ENCODE measurements around the gene GRK7. TPM values are rescaled to one million over a fixed set of nuclear protein-coding genes. Genes with fewer than 3 reads are reported as not detected.

GRK7 gene
- polyA plus RNA-seq, 3 donors from 2014 or later, result 0.09 TPM; not detected in 2

DNA sequence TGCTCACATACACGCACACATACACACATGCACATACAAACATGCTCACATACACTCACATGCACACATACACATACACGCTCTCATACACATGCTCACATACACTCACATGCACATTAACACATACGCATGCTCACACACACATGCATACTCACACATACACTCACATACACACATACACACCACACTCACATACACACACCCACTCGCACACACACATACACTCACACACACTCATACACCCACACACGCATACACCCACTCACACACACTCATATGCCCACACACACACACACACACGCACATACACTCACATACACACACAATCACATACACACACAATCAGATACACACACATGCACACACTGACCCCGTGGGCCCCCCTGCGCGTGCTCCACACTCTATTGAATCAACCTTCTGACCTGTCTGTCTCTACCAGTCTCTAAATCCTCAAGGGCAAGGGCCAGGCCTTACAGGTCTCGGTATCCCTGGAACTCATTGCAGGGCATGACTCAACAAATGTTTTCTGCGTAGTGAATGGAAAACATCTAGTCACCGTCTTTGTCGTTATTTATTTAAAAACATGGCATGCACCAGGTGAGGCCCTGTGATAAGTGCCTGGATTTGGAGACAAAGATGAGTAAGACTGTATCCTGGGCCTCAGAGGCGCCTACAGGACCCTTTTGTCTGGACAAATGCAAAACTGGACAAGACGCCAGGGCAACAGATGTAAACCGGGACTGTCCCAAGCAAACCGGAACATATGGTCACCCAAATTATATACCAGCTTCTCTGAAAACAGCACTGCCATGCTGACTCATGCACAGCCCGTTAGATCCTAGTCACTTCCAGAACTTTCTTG is 41.8 kb downstream of the GRK7 start:
- peaks cover 0 to 4% (median 0%) of the 10 kb centered on the region in 3 donors for H3K36me3 Mint-ChIP-seq
- DNase-seq, result no peak
- peaks cover 0 to 3% (median 0%) of the 10 kb centered on the region in 3 donors for H3K27me3 Mint-ChIP-seq (ENCODE audit: low read depth in 3 of 3)
- peaks cover 0 to under 1% of the 10 kb centered on the region in 2 donors for H3K4me1 Mint-ChIP-seq
- H3K27ac Mint-ChIP-seq, result no peak overlapping the region
- no peak overlapping the region for H3K4me3 Mint-ChIP-seq
- no peaks in the 10 kb centered on the region for H3K9me3 Mint-ChIP-seq

DNA sequence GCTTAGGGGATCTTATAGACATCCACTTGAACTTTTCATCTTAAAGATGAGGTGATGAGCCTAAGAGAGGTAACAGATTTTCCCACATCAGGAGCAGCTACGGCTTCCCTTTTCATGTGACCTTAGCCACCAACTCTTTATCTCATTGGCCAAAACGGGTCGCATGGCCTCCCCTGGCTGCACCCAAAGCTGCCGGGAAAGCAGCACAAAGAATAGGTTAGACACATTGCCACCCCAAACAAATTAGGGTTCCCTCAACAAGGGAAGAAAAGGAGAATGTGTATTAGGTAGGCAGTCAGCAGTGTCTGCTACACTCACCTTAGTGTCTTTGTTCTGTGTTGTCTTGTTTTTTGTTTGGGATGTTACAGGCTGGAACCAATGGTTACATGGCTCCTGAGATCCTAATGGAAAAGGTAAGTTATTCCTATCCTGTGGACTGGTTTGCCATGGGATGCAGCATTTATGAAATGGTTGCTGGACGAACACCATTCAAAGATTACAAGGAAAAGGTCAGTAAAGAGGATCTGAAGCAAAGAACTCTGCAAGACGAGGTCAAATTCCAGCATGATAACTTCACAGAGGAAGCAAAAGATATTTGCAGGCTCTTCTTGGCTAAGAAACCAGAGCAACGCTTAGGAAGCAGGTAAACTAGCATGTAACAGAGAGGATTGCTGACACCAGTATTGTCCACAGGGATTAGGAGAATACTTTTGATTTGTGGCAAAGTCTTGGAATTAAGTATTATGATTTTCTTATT is 44.2 kb downstream of the GRK7 start:
- Mint-ChIP-seq H3K9me3 (no peaks in the 10 kb centered on the region), H3K36me3 (no peaks in the 10 kb centered on the region), H3K4me1 (no peaks in the 10 kb centered on the region), H3K27ac (no peak overlapping the region), H3K4me3 (no peak overlapping the region), H3K27me3 (ENCODE audit: low read depth in 3 of 3) (peaks cover 0 to 4% (median 0%) of the 10 kb centered on the region in 3 donors)
- no peak for DNase-seq

DNA sequence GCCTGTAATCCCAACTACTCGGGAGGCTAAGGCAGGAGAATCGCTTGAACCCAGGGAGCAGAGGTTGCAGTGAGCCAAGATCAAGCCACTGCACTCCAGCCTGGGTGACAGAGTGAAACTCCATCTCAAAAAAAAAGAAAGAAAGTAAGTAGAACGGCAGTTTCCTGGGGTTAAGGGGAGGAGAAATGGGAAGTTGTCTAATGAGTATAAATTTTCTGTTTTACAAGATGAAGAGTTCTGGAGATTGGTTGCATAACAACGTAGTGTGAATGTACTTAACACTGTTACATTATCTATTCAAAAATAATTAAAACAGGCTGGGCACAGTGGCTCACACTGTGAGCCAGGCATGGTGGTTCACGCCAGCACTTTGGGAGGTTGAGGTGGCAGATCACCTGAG is 45.4 kb downstream of the GRK7 start:
- DNase-seq, result no peak
- H3K4me1 Mint-ChIP-seq, result no peaks in the 10 kb centered on the region
- no peaks in the 10 kb centered on the region for H3K9me3 Mint-ChIP-seq
- H3K36me3 Mint-ChIP-seq, result no peaks in the 10 kb centered on the region
- H3K27me3 Mint-ChIP-seq (ENCODE audit: low read depth in 3 of 3), result peaks cover 0 to 3% (median 0%) of the 10 kb centered on the region in 3 donors
- no peak overlapping the region for H3K4me3 Mint-ChIP-seq
- H3K27ac Mint-ChIP-seq, result no peak overlapping the region

DNA sequence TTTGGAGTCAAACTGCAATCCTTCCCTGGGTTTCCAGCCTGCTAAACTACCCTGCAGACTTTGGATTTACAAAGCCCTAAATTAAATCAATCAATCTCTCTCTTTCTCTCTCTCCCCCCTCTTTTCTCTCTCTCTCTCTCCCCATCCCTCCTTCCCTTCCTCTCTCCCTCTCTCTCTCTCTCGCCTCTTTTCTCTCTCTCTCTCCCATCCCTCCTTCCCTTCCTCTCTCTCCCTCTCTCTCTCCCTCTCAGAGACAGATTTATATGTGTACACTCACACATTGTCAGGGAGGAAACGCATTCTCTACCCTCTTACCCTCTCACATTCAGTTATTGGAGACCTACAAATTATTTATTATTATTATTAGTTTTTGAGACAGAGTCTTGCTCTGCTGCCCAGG is 47.0 kb downstream of the GRK7 start:
- DNase-seq, result no peak
- Mint-ChIP-seq H3K4me3 (no peak overlapping the region), H3K36me3 (peaks cover 0 to 2% (median 0%) of the 10 kb centered on the region in 3 donors), H3K9me3 (peaks cover 0 to 4% (median under 1%) of the 10 kb centered on the region in 6 donors), H3K27me3 (ENCODE audit: low read depth in 3 of 3) (peaks cover 0 to 3% (median 2%) of the 10 kb centered on the region in 3 donors), H3K27ac (no peak overlapping the region), H3K4me1 (no peaks in the 10 kb centered on the region)

DNA sequence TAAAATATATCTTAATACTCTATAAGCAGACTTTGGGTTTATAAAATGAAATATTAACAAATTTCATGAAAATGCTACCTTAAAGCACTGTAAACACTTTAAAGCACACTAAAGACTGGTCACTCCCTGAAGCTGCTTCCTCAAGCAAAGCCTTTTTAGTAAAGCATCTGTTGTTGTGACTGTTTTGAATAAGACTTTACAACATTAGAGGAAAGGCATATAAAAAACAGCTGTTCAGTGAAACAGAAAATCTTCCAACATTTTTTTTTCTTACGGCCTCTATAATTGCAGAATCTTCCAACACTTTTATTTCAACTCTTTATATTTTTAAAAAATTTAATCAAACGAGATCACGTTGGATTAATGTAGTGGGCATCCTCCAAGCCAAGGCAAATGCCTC is 48.1 kb downstream of the GRK7 start:
- Mint-ChIP-seq H3K4me3 (no peak overlapping the region), H3K27me3 (ENCODE audit: low read depth in 3 of 3) (peaks cover 0 to 3% (median 2%) of the 10 kb centered on the region in 3 donors), H3K9me3 (peaks cover 0 to 5% (median 1%) of the 10 kb centered on the region in 6 donors), H3K27ac (no peak overlapping the region), H3K4me1 (no peaks in the 10 kb centered on the region), H3K36me3 (peaks cover 0 to 4% (median 0%) of the 10 kb centered on the region in 3 donors)
- no peak for DNase-seq

DNA sequence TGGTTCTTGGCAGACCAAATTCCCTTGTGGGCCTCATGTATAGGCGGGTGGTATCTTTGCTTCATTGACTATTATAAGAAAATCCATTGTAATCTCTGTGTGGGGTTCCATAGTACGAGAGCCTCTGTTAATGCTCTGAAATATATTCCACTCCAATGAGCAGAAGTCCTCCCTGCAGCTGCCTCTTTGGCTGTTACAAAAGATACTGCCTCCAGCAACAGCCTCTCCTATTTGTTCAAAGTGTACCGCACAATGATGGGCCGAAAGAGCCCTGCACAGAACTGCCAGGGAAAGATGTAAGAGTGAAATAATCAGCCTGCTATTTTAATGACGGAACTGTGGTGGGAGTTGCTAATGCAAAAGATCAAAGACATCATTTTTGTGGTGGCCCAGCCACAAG is 48.9 kb downstream of the GRK7 start:
- no peak for DNase-seq
- Mint-ChIP-seq H3K27ac (no peak overlapping the region), H3K36me3 (peaks cover 0 to 4% (median 0%) of the 10 kb centered on the region in 3 donors), H3K27me3 (ENCODE audit: low read depth in 3 of 3) (peaks cover 0 to 6% (median 2%) of the 10 kb centered on the region in 3 donors), H3K9me3 (peaks cover 0 to 5% (median 1%) of the 10 kb centered on the region in 6 donors), H3K4me3 (no peak overlapping the region), H3K4me1 (no peaks in the 10 kb centered on the region)

DNA sequence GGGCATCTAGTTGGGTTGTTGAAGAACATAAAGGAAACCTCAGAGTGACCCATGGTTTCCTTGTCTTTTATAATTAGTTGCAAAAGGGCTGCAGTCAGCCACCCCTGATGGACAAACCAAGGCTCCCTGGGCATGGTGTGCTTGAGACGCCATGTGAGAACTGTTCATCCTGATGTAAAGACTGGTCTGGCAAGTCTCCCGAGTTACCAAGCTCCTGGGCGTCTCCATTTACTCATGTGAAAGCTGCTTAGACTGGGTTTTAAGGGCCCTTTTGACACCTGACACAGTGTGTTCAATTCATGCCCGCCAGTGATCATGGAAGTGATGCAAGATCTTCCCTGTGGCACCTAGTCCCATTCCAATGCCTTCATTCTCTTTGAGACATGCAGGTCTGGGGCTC is 49.4 kb downstream of the GRK7 start:
- H3K9me3 Mint-ChIP-seq, result peaks cover 0 to 5% (median 1%) of the 10 kb centered on the region in 6 donors
- DNase-seq, result no peak
- H3K36me3 Mint-ChIP-seq, result peaks cover 0 to 4% (median 0%) of the 10 kb centered on the region in 3 donors
- no peak overlapping the region for H3K4me3 Mint-ChIP-seq
- H3K27me3 Mint-ChIP-seq (ENCODE audit: low read depth in 3 of 3), result peaks cover 0 to 6% (median 2%) of the 10 kb centered on the region in 3 donors
- H3K4me1 Mint-ChIP-seq, result no peaks in the 10 kb centered on the region
- H3K27ac Mint-ChIP-seq, result no peak overlapping the region

Other genes starting within 250 kb of the GRK7 start
- gene RNF7, start 25.1 kb upstream of the GRK7 start, polyA plus RNA-seq, result 100 to 1,000 TPM; 137 to 168 (median 160) TPM
- 100 to 1,000 TPM; 145 to 206 (median 167) TPM for gene ATP1B3, start 113.2 kb downstream of the GRK7 start, polyA plus RNA-seq